ENCODE data around the gene SGPP1.
"Not testable (repeated sequence)": the region's sequence is repeated elsewhere in the genome, so short reads cannot be mapped to it uniquely, and the experiment has no call there.

SGPP1 gene

GRCh38 chr14:63673255-63673654 lies 54.6 kb downstream of the SGPP1 start:
- no peak for DNase-seq (ENCODE audit: low spot score)

GRCh38 chr14:63672417-63673180 lies 55.3 kb downstream of the SGPP1 start:
- DNase-seq (ENCODE audit: low spot score): no peak

DNA sequence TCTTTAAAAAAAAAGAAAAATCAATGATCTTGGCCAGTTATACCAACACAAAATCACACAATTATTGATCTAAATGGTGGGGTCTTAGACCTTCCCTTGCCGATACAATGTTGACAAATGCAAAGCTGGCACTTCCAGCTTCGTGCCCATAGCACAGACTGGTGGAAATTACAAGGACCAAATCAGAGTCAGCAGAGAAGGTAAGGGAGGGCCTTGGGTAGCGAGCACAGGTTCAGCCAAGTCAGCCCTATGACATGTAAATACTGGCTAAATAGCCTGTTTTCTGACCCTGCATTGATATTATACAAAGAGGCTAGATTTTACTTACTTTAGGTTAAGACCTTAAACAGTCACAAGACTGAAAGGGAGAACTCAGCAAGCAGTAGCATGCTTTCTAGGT lies 55.9 kb downstream of the SGPP1 start:
- no peak for DNase-seq (ENCODE audit: low spot score)

DNA sequence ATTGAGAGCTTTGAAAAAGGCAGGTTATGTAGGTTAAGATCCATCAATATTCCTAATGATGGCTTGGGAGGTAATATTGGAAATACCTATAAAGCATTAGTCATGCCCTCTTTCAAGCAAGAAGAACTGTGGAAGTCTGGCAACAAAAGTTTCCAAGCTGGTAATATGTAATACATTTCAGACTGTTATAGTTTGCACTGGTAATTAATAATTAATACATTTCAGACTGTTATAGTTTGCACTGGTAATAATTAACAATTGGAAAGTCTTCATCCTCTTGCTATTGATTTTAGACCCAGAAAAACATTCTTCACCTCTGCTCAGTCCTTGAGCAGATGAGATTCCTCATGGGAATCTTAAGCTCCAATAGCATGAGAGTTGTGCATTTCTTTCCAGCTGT lies 57.2 kb downstream of the SGPP1 start:
- DNase-seq (ENCODE audit: low spot score): no peak

DNA sequence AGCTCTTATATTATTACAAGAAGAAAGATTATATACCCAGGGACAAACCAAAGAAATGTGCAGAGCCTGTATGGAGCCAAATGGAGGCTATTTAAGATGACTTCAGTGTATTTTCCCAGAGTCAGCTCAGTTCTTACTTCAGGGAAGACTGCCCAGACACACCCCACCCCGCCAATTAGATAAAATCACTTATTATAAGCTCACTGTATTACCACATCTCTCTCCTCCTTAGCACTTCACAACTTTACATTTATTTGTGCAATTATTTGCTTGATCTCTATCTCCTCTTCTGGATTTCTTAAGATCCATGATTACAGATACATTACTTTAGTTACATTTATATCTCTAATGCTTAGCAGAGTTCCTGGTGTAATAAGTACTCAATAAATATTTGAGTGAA lies 61.5 kb downstream of the SGPP1 start:
- no peak for DNase-seq (ENCODE audit: low spot score)

- no peak for DNase-seq (ENCODE audit: low spot score)
Observed at GRCh38 chr14:63663428-63664341, 64.2 kb downstream of the SGPP1 start.

GRCh38 chr14:63662776-63663175 lies 65.1 kb downstream of the SGPP1 start:
- no peak for DNase-seq (ENCODE audit: low spot score)

DNA sequence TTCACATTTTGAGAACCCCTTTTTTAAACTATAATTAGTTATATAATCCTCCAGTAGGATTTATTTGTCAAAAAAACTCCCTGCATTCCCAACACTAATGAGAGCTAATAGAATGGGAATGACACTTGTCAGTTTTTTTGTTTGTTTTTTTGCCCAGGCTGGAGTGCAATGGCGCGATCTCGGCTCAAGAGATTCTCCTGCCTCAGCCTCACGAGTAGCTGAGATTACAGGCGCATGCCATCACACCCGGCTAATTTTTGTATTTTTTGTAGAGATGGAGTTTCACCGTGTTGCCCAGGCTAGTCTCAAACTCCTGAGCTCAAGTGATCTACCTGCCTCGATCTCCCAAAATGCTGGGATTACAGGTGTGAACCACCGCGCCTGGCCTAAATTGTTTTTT lies 66.0 kb downstream of the SGPP1 start:
- not testable (repeated sequence) for DNase-seq (ENCODE audit: low spot score)

DNA sequence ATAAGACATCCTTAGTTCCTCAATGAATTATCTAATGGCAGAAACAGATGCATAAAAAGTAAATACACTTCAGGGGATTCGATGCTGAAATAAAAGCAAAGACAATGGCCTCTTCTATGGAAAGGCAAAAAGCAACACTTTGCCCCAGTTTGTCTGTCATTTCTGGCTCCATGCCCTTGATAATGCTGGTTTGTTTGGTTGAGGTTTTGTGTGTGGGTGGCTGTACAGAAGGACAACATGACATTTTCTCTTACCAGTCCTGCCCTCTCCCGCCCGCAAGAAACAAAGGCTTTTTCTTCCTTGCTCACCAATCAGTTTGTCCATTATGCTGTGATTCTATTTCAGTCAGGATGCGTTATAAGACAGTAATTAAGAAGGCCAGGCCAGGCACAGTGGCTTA lies 68.1 kb downstream of the SGPP1 start:
- DNase-seq (ENCODE audit: low spot score): no peak

- no peak for DNase-seq (ENCODE audit: low spot score)
Observed at GRCh38 chr14:63656194-63656593, 71.7 kb downstream of the SGPP1 start.

- DNase-seq (ENCODE audit: low spot score): no peak
Observed at GRCh38 chr14:63654936-63655335, 72.9 kb downstream of the SGPP1 start.

- no peak for DNase-seq (ENCODE audit: low spot score)
Observed at GRCh38 chr14:63654346-63654745, 73.5 kb downstream of the SGPP1 start.

DNA sequence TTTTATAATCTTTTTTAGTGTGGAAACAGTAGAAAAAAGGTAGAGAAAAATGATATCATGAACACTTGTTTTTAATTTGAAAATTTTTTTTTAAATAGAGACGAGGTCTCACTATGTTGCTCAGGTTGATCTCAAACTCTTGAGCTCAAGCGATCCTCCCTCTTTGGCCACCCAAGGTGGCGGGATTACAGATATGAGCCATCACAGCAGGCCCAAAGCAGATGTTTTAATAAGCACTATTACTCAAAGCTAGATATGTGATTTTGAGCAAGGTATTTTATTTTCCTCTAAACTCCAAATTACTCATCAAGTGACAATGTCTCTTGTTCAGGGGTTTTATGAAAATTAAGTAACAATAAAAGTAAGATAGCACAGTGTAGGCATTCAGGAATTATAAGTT lies 75.5 kb downstream of the SGPP1 start:
- no peak for DNase-seq (ENCODE audit: low spot score)

DNA sequence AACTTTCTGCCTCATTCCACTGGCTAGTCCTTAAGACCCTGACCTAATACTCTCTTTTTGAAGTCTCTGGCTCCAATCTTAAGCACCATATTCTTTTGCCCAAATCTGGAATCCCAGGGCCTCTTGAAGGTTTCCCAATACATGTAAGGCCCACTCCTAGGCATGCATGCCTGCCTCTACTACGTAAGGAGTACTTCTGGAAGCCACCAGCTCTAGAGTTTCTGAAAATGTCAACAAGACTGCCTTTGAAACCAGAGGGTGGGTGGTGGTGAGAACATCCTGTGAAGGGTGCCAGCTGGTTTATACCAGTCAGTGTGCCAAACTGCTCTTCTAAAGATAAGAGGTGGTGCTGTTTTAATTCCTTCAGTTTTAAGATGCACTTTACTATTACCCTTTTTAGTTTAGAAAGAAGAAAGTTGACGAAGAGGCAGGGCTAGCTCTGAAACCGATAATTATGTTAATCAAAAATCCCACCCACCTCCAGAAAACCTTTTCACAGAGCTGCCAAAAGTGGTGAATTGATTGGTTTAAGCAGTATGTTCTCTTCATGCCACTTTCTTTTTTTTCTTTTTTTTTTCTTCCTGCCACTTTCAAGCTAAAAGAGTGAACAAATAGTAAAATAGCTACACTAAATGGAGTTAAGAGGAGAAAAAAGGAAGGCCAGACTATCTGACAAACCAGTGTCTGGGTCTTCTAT lies 77.5 kb downstream of the SGPP1 start:
- no peak for DNase-seq (ENCODE audit: low spot score)

DNA sequence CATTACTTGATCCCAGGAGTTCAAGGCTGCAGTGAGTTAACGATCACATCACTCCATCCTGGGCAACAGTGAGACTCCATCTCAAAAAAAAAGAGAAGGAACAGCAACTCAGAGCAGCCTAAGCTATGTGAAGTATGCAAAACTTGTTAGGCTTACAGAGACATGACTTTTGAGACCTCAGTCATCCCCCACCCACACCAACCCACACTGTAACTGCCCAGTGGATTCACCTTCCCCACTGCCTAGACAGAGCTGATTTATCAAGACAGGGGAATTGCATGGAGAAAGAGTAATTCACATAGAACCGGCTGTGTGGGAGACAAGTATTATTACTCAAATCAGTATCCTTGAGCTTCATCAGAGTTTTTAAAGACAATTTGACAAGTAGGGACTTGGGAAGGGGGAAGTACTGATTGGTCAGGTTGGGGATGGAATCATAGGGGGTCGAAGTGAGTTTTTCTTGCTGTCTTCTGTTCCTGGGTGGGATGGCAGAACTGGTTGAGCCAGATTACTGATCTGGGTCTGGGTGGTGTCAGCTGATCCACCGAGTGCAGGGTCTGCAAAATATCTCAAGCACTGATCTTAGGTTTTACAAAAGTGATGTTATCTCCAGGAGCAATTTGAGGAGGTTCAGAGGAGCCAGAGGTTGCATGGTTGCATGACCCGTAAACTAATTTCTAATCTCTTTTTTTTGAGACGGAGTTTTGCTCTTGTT lies 80.0 kb downstream of the SGPP1 start:
- no peak for DNase-seq (ENCODE audit: low spot score)

DNA sequence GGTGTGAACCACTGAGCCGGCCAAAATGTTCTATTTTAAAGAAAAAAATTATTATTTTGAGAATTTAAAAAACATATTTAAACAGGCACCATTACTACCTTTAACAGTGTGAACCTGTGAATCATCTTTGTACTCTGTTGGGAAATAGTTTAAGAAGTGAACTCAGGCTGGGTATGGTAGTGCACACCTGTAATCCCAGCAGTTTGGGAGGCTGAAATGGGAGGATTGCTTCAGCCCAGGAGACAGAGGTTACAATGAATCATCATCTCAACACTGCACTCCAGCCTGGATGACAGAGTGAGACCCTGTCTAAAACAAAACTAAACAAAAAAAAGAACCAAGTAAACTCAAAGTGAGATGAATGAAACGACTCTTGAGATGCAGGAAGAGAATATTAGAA lies 83.1 kb downstream of the SGPP1 start:
- no peak for DNase-seq (ENCODE audit: low spot score)

GRCh38 chr14:63642656-63643382 lies 85.0 kb downstream of the SGPP1 start:
- no peak for DNase-seq (ENCODE audit: low spot score)

DNA sequence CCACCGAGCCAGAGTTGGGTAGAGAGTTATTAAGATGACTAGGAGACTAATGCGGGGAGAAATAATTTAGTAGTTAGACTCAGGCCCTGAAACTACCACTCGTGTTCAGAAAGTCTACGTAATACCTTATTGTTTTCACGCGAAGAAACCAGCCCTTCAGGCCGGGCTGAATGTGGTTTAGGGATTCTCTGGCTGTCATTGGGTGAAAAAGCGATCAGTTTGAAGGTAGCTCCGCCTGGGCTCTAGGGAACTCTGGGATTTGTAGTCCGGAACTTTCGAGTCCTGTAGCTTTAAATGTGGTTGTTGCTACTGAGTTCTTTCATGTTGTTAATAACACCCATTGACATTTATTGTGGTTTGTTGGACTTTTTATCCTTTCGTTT lies 85.6 kb downstream of the SGPP1 start:
- peak; percentile 90 for DNase-seq (ENCODE audit: low spot score)

DNA sequence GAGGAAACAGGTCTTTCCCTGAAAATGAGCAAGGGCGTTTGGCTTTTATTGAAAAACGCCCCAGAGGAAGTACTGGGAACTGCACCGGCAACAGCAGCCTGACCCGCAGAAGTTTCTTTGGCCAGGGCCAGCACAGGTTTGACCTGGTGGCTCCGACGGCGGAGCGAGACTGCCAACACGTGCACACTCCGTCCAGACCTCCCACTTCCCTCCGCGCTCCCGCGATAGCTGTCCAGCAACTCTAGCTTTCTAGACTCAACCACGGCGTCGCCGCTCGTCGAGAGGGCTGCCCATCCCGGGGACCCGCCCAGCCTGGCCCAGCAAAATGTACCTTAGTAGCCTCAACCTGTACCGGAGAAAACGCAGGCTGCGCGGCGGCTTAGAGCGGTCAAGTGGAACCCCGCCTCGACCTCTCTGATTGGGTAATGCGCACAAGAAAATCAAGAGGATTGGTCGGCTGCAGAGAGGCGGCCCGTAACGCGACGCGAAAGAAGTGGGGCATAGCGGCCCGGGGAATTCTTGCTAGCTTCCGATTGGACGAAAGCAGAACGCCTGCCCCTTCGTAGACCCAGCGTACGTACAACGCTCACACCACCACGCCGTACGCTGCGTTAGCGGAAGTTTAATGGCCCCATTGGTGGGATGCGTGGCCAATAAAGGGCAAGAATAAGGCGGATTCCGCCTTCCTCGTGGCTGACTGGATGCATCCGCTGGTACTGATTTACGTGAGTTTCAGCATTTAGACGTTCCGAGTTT lies 86.2 kb downstream of the SGPP1 start, which contains the start of gene WDR89:
Gene WDR89, minus strand, starts transcription at position 399 of the 756 bp plus-strand sequence. CDS start 41,929 bp downstream, outside the sequence.
- peak; percentile 99 for DNase-seq (ENCODE audit: low spot score)

GRCh38 chr14:63638493-63638892 lies 89.4 kb downstream of the SGPP1 start:
- DNase-seq (ENCODE audit: low spot score): no peak

Data from LoVo (cell line).